ENCODE measurements around the gene FRMD4A.

Gene FRMD4A

DNA sequence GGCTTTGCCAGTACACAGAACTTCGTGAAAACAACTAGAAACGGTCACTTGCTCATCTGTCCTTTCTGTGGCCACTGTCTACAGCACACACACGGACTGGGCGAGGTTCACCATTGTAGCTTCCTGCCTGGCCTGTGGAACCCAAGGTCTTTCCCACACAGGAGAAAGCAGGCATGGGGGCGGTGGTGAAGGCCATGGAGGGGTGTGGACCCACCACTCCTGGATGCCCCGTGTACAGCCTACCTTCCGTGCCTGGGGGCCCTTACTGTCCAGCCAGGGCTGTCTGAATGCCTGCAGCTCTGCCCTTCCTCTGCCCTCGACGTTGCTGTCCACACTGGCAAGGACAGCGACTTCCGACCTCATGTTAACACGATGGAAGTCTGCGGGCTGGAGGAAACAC, 635.1 kb downstream of the FRMD4A start:
- in situ Hi-C loops (cut with MboI; ENCODE audit: low sequenced_read_pairs) = no loop called here

DNA sequence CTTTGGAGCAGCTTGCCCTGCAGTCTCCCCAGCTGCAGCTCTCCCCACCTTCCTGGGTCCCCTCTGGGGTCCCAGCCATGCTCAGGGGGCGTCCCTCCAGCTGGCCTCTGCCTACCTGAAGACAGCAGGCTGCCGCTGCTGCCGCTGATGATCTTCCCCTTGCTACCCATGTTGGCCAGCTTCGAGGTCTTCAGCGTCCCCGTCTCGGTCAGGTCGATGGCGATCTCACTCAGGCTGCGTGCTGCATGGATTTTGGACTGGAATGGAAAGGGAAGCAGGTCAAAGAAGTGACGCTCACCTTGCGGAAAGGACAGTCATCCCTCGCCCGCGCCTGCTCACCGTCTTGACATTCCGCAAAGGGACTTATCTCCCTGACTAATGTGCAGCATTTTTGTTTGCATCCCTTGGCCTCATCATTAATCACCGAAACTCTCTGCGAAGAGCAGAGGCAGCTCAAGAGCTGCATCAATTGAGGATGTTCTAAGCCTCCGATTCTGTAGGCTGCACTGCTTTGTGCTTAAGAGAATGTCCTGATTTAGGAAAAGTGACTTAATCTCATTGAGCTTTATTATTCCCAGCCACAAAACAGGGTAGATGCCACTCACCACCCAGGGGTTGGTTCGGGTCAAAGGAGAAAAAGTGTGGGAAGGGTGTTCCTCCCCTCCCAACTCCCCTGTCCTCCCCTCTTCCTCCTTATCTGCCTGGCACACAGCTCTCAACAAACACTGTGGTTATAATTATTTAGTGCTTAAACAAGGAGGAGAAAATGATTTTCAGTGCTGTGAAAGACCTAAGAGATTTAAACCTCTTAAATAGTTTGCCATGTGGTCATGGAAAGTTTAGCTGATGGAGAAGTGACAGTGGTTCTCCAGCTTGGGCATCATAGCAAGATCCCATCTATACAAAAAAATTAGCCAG, 636.7 kb downstream of the FRMD4A start:
- in situ Hi-C loops (cut with MboI; ENCODE audit: low sequenced_read_pairs) = no loop called here

- in situ Hi-C loops (cut with MboI; ENCODE audit: low sequenced_read_pairs) = no loop called here
These were observed 640.4 kb downstream of the FRMD4A start for GRCh38 chr10:13690281-13690825.

- in situ Hi-C loops (cut with MboI; ENCODE audit: low sequenced_read_pairs) = no loop called here
These were observed 644.4 kb downstream of the FRMD4A start for GRCh38 chr10:13686331-13686752.

DNA sequence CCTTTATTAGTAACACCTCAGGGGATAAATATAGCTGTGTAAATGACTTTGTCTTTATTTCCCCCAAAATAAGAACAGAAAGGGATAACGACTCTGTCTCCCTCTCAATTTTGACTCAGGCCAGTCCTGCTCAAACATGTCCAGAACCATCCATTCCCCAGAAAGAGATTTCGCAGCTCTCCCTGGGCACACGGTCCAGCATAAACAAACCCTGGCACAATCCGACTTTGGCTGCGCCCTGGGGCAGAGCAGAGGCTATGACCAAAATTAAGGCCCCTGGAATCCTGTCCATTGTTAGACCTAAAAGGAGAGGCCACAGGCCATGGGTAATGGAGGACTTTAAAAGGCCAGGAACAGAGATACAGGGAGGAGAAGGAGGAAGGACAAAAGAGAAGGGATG, 644.8 kb downstream of the FRMD4A start:
- in situ Hi-C loops (cut with MboI; ENCODE audit: low sequenced_read_pairs) = no loop called here

DNA sequence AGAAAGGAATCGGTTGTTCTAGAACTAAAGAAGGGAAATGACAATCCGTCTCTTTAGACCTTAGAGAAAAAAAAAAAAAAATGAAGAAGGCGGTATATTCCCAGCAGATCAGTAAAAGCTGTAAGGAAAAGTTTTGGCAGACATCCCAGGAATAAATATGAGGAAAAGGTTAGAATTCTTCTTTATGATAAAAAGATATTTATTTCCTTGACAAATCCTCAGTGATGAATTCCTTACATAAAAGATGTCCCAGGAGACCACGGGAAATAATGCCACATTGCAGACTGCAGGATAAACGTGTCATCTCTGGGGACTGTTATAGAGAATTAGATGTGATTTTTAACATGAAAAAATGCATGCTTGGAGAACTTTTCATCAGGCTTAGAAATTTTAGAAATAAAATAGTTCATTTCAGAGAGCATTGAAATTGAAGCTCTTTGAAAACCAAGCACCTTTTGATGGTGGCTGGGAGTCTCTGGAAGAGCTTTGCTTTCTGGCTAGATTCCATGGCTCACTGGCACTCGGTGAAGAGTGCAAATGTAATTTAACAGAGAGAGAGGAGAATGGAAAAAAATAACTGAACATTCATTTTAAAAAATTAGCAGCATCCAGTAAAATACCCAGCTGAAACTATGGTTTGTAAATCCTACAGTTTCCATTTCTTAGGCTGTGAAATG, 645.8 kb downstream of the FRMD4A start:
- in situ Hi-C loops (cut with MboI; ENCODE audit: low sequenced_read_pairs) = no loop called here

GRCh38 chr10:13684252-13684791, 646.4 kb downstream of the FRMD4A start:
- in situ Hi-C loops (cut with MboI; ENCODE audit: low sequenced_read_pairs) = no loop called here

GRCh38 chr10:13683017-13683416, 647.7 kb downstream of the FRMD4A start:
- in situ Hi-C loops (cut with MboI; ENCODE audit: low sequenced_read_pairs) = no loop called here

GRCh38 chr10:13681960-13682359, 648.8 kb downstream of the FRMD4A start:
- in situ Hi-C loops (cut with MboI; ENCODE audit: low sequenced_read_pairs) = no loop called here

- in situ Hi-C loops (cut with MboI; ENCODE audit: low sequenced_read_pairs) = no loop called here
These were observed 649.2 kb downstream of the FRMD4A start for GRCh38 chr10:13681528-13681927.

- in situ Hi-C loops (cut with MboI; ENCODE audit: low sequenced_read_pairs) = no loop called here
These were observed 649.6 kb downstream of the FRMD4A start for GRCh38 chr10:13681095-13681494.

- in situ Hi-C loops (cut with MboI; ENCODE audit: low sequenced_read_pairs) = no loop called here
These were observed 652.5 kb downstream of the FRMD4A start for GRCh38 chr10:13678101-13678843.

DNA sequence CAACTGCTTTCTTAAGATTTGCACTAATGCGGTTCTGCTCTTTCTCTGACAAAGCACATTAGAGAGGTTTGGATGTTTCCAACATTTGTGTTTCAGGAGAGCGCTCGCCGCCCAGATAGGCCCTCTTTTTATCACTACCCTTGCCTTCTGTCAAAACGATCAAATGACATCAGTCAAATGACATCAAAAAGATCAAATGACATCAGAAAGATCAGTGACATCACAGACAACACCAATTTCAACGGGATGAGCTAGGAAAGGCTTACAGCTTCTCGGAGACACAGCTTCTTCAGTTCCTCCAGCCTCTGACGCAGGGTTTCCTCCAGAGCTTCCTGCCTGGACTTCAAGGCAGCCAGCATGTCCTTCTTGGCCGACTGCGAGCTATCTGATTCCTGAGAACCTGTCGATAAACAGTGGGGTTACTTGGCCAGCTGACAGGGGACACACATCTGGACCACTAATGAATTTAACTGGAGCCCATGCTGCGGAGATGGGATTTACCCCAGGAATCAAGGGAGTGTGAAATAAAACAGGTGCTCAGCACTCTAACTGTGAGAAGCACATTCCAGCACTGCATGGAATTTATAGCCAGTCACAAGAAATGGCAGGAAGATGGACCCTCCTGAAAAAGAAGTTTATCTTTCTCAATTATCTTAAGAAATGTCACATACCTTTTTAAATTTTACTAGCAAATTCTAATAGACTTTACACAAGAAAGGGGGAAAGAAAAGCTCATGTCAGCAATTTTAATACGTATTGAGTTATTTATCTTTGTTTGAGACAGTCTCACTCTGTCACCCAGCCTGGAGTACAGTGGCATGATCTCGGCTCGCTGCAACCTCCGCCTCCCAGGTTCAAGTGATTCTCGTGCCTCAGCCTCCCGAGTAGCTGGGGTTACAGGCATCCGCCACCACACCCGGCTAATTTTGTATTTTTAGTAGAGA, 655.8 kb downstream of the FRMD4A start:
- in situ Hi-C loops (cut with MboI; ENCODE audit: low sequenced_read_pairs) = no loop called here

GRCh38 chr10:13673156-13673555, 657.6 kb downstream of the FRMD4A start:
- in situ Hi-C loops (cut with MboI; ENCODE audit: low sequenced_read_pairs) = no loop called here

DNA sequence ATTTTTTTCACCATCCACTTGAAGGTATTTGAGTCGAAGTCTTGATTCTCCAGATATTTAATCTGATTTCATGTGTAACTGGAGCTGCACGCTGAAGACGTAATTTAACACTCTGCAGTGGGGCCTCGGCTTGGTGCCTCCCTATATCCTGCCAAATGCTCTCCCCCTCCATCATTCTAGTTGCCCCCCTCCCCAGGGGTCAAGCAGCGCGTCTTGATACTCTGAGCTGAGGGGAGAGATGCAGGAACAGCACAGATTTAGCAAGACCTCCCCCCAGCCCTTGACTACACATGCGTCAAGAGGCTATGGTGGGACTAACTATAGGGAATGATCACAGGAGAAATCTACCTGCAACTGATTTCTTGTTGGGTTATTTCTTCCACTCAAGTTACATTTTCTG, 658.2 kb downstream of the FRMD4A start:
- in situ Hi-C loops (cut with MboI; ENCODE audit: low sequenced_read_pairs) = no loop called here

DNA sequence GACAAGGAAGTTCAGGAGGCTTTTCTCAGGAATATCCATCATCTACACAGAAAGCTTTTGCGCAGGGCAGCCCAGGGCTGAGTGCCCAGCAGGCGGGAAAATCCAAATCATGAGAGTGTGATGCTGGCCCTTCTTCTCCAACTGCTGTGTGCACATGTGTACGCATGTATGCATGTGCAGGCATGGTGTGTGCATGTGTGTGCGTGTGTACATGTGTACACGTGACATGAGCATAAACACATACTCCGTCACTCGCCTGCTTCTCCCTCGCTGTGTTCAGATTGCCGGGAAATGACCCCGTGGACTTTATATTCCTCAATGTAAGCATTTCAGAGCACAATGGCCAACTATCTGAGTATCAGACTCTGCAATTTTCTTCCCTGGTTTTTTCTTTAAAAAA, 658.8 kb downstream of the FRMD4A start:
- in situ Hi-C loops (cut with MboI; ENCODE audit: low sequenced_read_pairs) = no loop called here

DNA sequence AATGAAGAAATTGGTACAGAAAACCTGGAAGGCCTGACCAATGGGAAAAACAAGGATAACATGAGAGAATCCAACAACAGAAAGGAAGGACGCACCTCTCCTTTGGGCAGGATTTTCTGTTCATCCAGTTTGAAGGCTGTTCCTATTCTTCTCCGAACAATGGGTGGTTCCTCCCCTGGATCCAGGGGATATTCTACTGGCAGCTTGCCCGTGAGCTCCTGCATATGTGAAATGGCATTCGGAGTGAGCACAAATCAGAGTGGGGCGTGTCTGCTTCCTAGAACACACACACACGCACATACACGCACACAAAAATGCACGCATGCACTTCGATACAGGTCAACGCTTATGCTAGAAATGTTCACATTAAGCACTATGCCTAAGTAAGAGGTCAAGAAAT, 660.4 kb downstream of the FRMD4A start:
- in situ Hi-C loops (cut with MboI; ENCODE audit: low sequenced_read_pairs) = no loop called here

DNA sequence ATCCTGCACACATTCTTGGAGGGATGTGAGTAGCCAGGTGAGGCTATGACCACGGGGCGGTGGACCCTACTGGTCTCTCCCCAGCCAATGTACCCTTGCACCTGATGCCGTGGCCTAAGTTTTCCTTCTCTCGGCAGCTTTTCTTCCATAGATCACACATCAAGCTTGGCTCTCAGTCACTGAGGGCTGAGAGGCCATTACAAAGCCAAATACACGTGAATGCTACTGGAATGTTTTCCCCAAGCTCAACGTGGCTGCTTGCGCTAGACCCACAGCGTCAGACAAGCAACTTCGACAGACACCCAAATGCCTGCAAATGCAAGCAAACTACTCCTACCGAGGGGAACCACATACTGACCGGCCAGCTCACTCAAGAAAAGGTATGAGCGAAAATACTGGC, 660.8 kb downstream of the FRMD4A start:
- in situ Hi-C loops (cut with MboI; ENCODE audit: low sequenced_read_pairs) = no loop called here

GRCh38 chr10:13669182-13669855, 661.4 kb downstream of the FRMD4A start:
- in situ Hi-C loops (cut with MboI; ENCODE audit: low sequenced_read_pairs) = no loop called here

Data from HL-60/S4 treated with retinoic acid at 250 ng/mL for 4 days and 3 days (cell line).